SU-DHL-6 (cell line): Measurements from ENCODE around the gene CUL9.

Experiments
- H2AFZ ChIP-seq: fragments of 200-600 bp; sonication (generic); 2 replicates; pipeline ENCODE4 v1.6.1; 2014; ENCODE audit warnings: low read depth, mild to moderate bottlenecking, moderate library complexity, mixed read lengths, antibody characterized with exemption, low read length; ENCODE audit not compliant: severe bottlenecking
- H3F3A ChIP-seq: fragments of 200-600 bp; shearing (Covaris generic); 2 replicates; pipeline ENCODE4 v1.6.0; 2016; ENCODE audit warnings: antibody characterized with exemption, mild to moderate bottlenecking; ENCODE audit not compliant: insufficient read depth
- H3K27ac ChIP-seq: fragments of 200-600 bp; sonication (generic); 2 replicates; pipeline ENCODE4 v1.5.1; 2016; ENCODE audit warnings: low read depth, mild to moderate bottlenecking, low read length, moderate library complexity, mixed read lengths
- H3K27me3 ChIP-seq: fragments of 200-600 bp; sonication (generic), shearing (Covaris generic); 2 replicates; pipeline ENCODE4 v1.6.0; 2014; ENCODE audit warnings: mild to moderate bottlenecking, low read length
- H3K36me3 ChIP-seq: fragments of 200-600 bp; sonication (generic); 2 replicates; pipeline ENCODE4 v1.6.1; 2014; ENCODE audit warnings: mild to moderate bottlenecking, low read length, mixed read lengths
- H3K4me2 ChIP-seq: fragments of 300-600, 200-600 bp; shearing (Covaris generic), sonication (generic); 2 replicates; pipeline ENCODE4 v1.6.0; 2014; ENCODE audit warnings: low read length, low read depth, mild to moderate bottlenecking; ENCODE audit not compliant: poor library complexity, severe bottlenecking
- H3K4me3 ChIP-seq: fragments of 200-600 bp; sonication (generic); 2 replicates; pipeline ENCODE4 v1.5.1; 2014; ENCODE audit warnings: antibody characterized with exemption, low read length, mild to moderate bottlenecking, mixed read lengths; ENCODE audit not compliant: insufficient read depth, poor library complexity, severe bottlenecking
- H3K79me2 ChIP-seq: fragments of 200-600 bp; sonication (generic); 2 replicates; pipeline ENCODE4 v1.6.1; 2014; ENCODE audit warnings: mild to moderate bottlenecking, low read length, moderate library complexity; ENCODE audit not compliant: insufficient read depth
- H3K9ac ChIP-seq: fragments of 200-600 bp; sonication (generic); 2 replicates; pipeline ENCODE4 v1.7.0; 2014; ENCODE audit warnings: mild to moderate bottlenecking, low read length
- H3K9me2 ChIP-seq: fragments of 200-600 bp; sonication (generic); replicated peaks from 2 replicates; pipeline ENCODE4 v1.6.1; 2014; ENCODE audit warnings: low read length; ENCODE audit not compliant: insufficient read depth
- H3K9me3 ChIP-seq: fragments of 200-600 bp; sonication (generic); 2 replicates; pipeline ENCODE4 v1.6.1; 2014; ENCODE audit warnings: low read length, mixed read lengths; ENCODE audit not compliant: insufficient read depth
- H4K20me1 ChIP-seq: fragments of 200-600 bp; sonication (generic); 2 replicates; pipeline ENCODE4 v1.6.1; 2014; ENCODE audit warnings: low read depth, mild to moderate bottlenecking, antibody characterized with exemption, low read length, moderate library complexity, mixed read lengths
- CTCF ChIP-seq: fragments of 200-600 bp; sonication (generic); IDR thresholded peaks from one replicate; pipeline ENCODE4 v1.5.1; 2017; ENCODE audit warnings: antibody characterized with exemption, mild to moderate bottlenecking, low read length, moderate library complexity; ENCODE audit not compliant: insufficient read depth, poor library complexity, severe bottlenecking
- EZH2phosphoT487 ChIP-seq: fragments of 200-600 bp; sonication (generic), shearing (Covaris generic); conservative IDR thresholded peaks from 2 replicates; pipeline ENCODE4 v1.6.1; 2018; ENCODE audit warnings: mild to moderate bottlenecking, antibody characterized with exemption, low read length, moderate library complexity, mixed read lengths

The CUL9 gene

GRCh38 chr6:43146261-43146660 is 35.7 kb upstream of the CUL9 start:
- no peak overlapping the region for H3K9ac ChIP-seq
- H3K27me3 ChIP-seq: no peaks in the 10 kb centered on the region
- no peak overlapping the region for H3K27ac ChIP-seq
- H3K4me2 ChIP-seq: no peak overlapping the region
- no peaks in the 10 kb centered on the region for H3K9me2 ChIP-seq
- H3K4me3 ChIP-seq: no peak overlapping the region
- H3K36me3 ChIP-seq: no peaks in the 10 kb centered on the region
- H3F3A ChIP-seq: no peaks in the 10 kb centered on the region
- no peaks in the 10 kb centered on the region for H3K9me3 ChIP-seq
- no peaks in the 10 kb centered on the region for H3K79me2 ChIP-seq
- no peak overlapping the region for H2AFZ ChIP-seq
- TF ChIP-seq EZH2phosphoT487 (no peak), CTCF (no peak)
- H4K20me1 ChIP-seq: no peaks in the 10 kb centered on the region

- Histone ChIP-seq H2AFZ (no peak overlapping the region), H3F3A (no peaks in the 10 kb centered on the region), H4K20me1 (no peaks in the 10 kb centered on the region), H3K4me3 (no peak overlapping the region), H3K27me3 (no peaks in the 10 kb centered on the region), H3K79me2 (no peaks in the 10 kb centered on the region), H3K9me3 (no peaks in the 10 kb centered on the region), H3K9me2 (no peaks in the 10 kb centered on the region), H3K4me2 (no peak overlapping the region), H3K27ac (no peak overlapping the region), H3K36me3 (no peaks in the 10 kb centered on the region), H3K9ac (no peak overlapping the region)
- TF ChIP-seq CTCF (no peak), EZH2phosphoT487 (no peak)
These were observed 35.0 kb upstream of the CUL9 start for GRCh38 chr6:43146709-43147688.

- no peaks in the 10 kb centered on the region for H3K9me2 ChIP-seq
- H3K4me2 ChIP-seq: no peak overlapping the region
- no peaks in the 10 kb centered on the region for H3K27me3 ChIP-seq
- H3K9ac ChIP-seq: no peak overlapping the region
- H3K27ac ChIP-seq: no peak overlapping the region
- H3K79me2 ChIP-seq: no peaks in the 10 kb centered on the region
- no peak for TF ChIP-seq EZH2phosphoT487
- no peak for TF ChIP-seq CTCF
- H2AFZ ChIP-seq: no peak overlapping the region
- H3K36me3 ChIP-seq: no peaks in the 10 kb centered on the region
- no peak overlapping the region for H3K4me3 ChIP-seq
- no peaks in the 10 kb centered on the region for H3K9me3 ChIP-seq
- H4K20me1 ChIP-seq: no peaks in the 10 kb centered on the region
- no peaks in the 10 kb centered on the region for H3F3A ChIP-seq
These were observed 34.1 kb upstream of the CUL9 start for GRCh38 chr6:43147691-43148477.
